ENCODE measurements around the gene TNS1. TPM values are rescaled to one million over a fixed set of nuclear protein-coding genes. Genes with fewer than 3 reads are reported as not detected.

TNS1 gene
- total RNA-seq, 1 donor from 2014 or later: 11.6 TPM

- Mint-ChIP-seq H3K9me3 (ENCODE audit: unreplicated experiment) (no peaks in the 10 kb centered on the region), H3K4me3 (ENCODE audit: unreplicated experiment) (no peak overlapping the region), H3K36me3 (ENCODE audit: low read depth, unreplicated experiment) (no peaks in the 10 kb centered on the region), H3K4me1 (ENCODE audit: unreplicated experiment) (peaks cover 9% of the 10 kb centered on the region), H3K27me3 (ENCODE audit: unreplicated experiment) (peaks cover 5% of the 10 kb centered on the region), H3K27ac (ENCODE audit: unreplicated experiment) (no peak overlapping the region)
- TF ChIP-seq CTCF (IDR thresholded peaks at IDR 0.05; ENCODE audit: unreplicated experiment): no peak
- DNase-seq (ENCODE audit: low spot score): no peak
These were observed 43.1 kb downstream of the TNS1 start for GRCh38 chr2:217959723-217960122.

GRCh38 chr2:217958884-217959225, 43.9 kb downstream of the TNS1 start:
- no peak for DNase-seq (ENCODE audit: low spot score)
- Mint-ChIP-seq H3K27ac (ENCODE audit: unreplicated experiment) (no peak overlapping the region), H3K9me3 (ENCODE audit: unreplicated experiment) (no peaks in the 10 kb centered on the region), H3K27me3 (ENCODE audit: unreplicated experiment) (peaks cover 4% of the 10 kb centered on the region), H3K4me3 (ENCODE audit: unreplicated experiment) (no peak overlapping the region), H3K4me1 (ENCODE audit: unreplicated experiment) (peaks cover 8% of the 10 kb centered on the region), H3K36me3 (ENCODE audit: low read depth, unreplicated experiment) (no peaks in the 10 kb centered on the region)
- TF ChIP-seq CTCF (IDR thresholded peaks at IDR 0.05; ENCODE audit: unreplicated experiment): no peak

GRCh38 chr2:217958206-217958883, 44.5 kb downstream of the TNS1 start:
- Mint-ChIP-seq H3K9me3 (ENCODE audit: unreplicated experiment) (no peaks in the 10 kb centered on the region), H3K4me1 (ENCODE audit: unreplicated experiment) (peaks cover 6% of the 10 kb centered on the region), H3K27me3 (ENCODE audit: unreplicated experiment) (peaks cover 3% of the 10 kb centered on the region), H3K27ac (ENCODE audit: unreplicated experiment) (no peak overlapping the region), H3K4me3 (ENCODE audit: unreplicated experiment) (no peak overlapping the region), H3K36me3 (ENCODE audit: low read depth, unreplicated experiment) (no peaks in the 10 kb centered on the region)
- no peak for TF ChIP-seq CTCF (IDR thresholded peaks at IDR 0.05; ENCODE audit: unreplicated experiment)
- DNase-seq (ENCODE audit: low spot score): no peak

GRCh38 chr2:217956586-217957457, 46.0 kb downstream of the TNS1 start:
- no peak overlapping the region for H3K4me3 Mint-ChIP-seq (ENCODE audit: unreplicated experiment)
- no peak for TF ChIP-seq CTCF (IDR thresholded peaks at IDR 0.05; ENCODE audit: unreplicated experiment)
- no peak overlapping the region for H3K27ac Mint-ChIP-seq (ENCODE audit: unreplicated experiment)
- peaks cover 6% of the 10 kb centered on the region for H3K4me1 Mint-ChIP-seq (ENCODE audit: unreplicated experiment)
- H3K27me3 Mint-ChIP-seq (ENCODE audit: unreplicated experiment): peaks cover 9% of the 10 kb centered on the region
- H3K9me3 Mint-ChIP-seq (ENCODE audit: unreplicated experiment): no peaks in the 10 kb centered on the region
- no peaks in the 10 kb centered on the region for H3K36me3 Mint-ChIP-seq (ENCODE audit: low read depth, unreplicated experiment)
- no peak for DNase-seq (ENCODE audit: low spot score)

All from endothelial cell (in vitro differentiated cells).